Neuronal stem cell (in vitro differentiated cells): ENCODE data around the gene CDCP2.

Experiments used
- DNase-seq: peaks from one replicate; pipeline ENCODE4 v3.0.0-alpha.2; 2013; ENCODE audit warnings: low spot score
- H2AFZ ChIP-seq: one replicate; pipeline ENCODE4 v1.6.1; 2013; ENCODE audit warnings: mild to moderate bottlenecking, low read length, inconsistent platforms
- H2AK5ac ChIP-seq: 2 replicates; pipeline ENCODE4 v1.6.1; 2013; ENCODE audit warnings: low read depth, mild to moderate bottlenecking, inconsistent platforms, low read length, moderate library complexity, mixed read lengths
- H2BK120ac ChIP-seq: 2 replicates; pipeline ENCODE4 v1.6.1; 2013; ENCODE audit warnings: low read depth, mild to moderate bottlenecking, inconsistent platforms, low read length, moderate library complexity, mixed read lengths
- H2BK12ac ChIP-seq: one replicate; pipeline ENCODE4 v1.6.1; 2013; ENCODE audit warnings: low read length, inconsistent platforms
- H2BK15ac ChIP-seq: 2 replicates; pipeline ENCODE4 v1.6.1; 2013; ENCODE audit warnings: mild to moderate bottlenecking, low read length, inconsistent platforms, mixed read lengths
- H2BK5ac ChIP-seq: one replicate; pipeline ENCODE4 v1.6.1; 2013; ENCODE audit warnings: inconsistent platforms, mild to moderate bottlenecking, low read length, moderate library complexity
- H3K14ac ChIP-seq: one replicate; pipeline ENCODE4 v1.6.1; 2013; ENCODE audit warnings: low read length, inconsistent platforms
- H3K18ac ChIP-seq: 2 replicates; pipeline ENCODE4 v1.6.1; 2013; ENCODE audit warnings: low read length, inconsistent platforms
- H3K23ac ChIP-seq: 2 replicates; pipeline ENCODE4 v1.6.1; 2013; ENCODE audit warnings: low read depth, mild to moderate bottlenecking, mixed read lengths, low read length, inconsistent platforms; ENCODE audit not compliant: poor library complexity
- H3K27ac ChIP-seq: replicated peaks from 3 replicates; pipeline ENCODE4 v1.5.1; 2013; ENCODE audit warnings: low read length, inconsistent platforms
- H3K27me3 ChIP-seq, 3 experiments: 2 replicates each; pipeline ENCODE4 v1.6.1; 2013; ENCODE audit warnings: low read length in 3 of 3, mild to moderate bottlenecking in 2 of 3, inconsistent platforms in 1 of 3, low read depth in 1 of 3, mixed read lengths in 1 of 3, moderate library complexity in 1 of 3; ENCODE audit not compliant: control insufficient read depth in 3 of 3, insufficient read depth in 3 of 3
- H3K36me3 ChIP-seq, 2 donors: replicated peaks in 1 of 2; 2 replicates each; pipeline ENCODE4 v1.6.1; 2013; ENCODE audit warnings: low read length in 2 of 2; ENCODE audit not compliant: control insufficient read depth in 2 of 2, insufficient read depth in 2 of 2
- H3K4ac ChIP-seq: 2 replicates; pipeline ENCODE4 v1.6.1; 2013; ENCODE audit warnings: inconsistent platforms, mild to moderate bottlenecking, low read length, moderate library complexity
- H3K4me1 ChIP-seq, 2 donors: 1 replicate in 1 of 2; 2 replicates in 1 of 2; pipeline ENCODE4 v1.6.1; 2013; ENCODE audit warnings: low read length in 2 of 2, low read depth in 1 of 2; ENCODE audit not compliant: control insufficient read depth in 2 of 2, insufficient read depth in 1 of 2
- H3K4me2 ChIP-seq: one replicate; pipeline ENCODE4 v1.6.1; 2013; ENCODE audit warnings: mild to moderate bottlenecking, low read length, inconsistent platforms; ENCODE audit not compliant: insufficient read depth, poor library complexity, severe bottlenecking
- H3K4me3 ChIP-seq, 2 donors: 2 replicates each; pipeline ENCODE4 v1.5.1; 2013; ENCODE audit warnings: low read length in 2 of 2, mild to moderate bottlenecking in 2 of 2, inconsistent platforms in 1 of 2, moderate library complexity in 1 of 2
- H3K79me1 ChIP-seq: one replicate; pipeline ENCODE4 v1.6.1; 2013; ENCODE audit warnings: low read depth, mild to moderate bottlenecking, inconsistent platforms, low read length, moderate library complexity
- H3K9ac ChIP-seq: one replicate; pipeline ENCODE4 v1.6.1; 2013; ENCODE audit warnings: mild to moderate bottlenecking, low read depth, low read length, inconsistent platforms; ENCODE audit not compliant: poor library complexity
- H3K9me3 ChIP-seq, 2 donors: replicated peaks in 1 of 2; 2 replicates each; pipeline versions ENCODE3 to v1.6.1; 2013; ENCODE audit warnings: low read length in 2 of 2, mild to moderate bottlenecking in 2 of 2, inconsistent platforms in 1 of 2, low read depth in 1 of 2, mixed read lengths in 1 of 2, moderate library complexity in 1 of 2; ENCODE audit not compliant: control insufficient read depth in 2 of 2, insufficient read depth in 1 of 2
- H4K8ac ChIP-seq: one replicate; pipeline ENCODE4 v1.6.1; 2013; ENCODE audit warnings: low read depth, mild to moderate bottlenecking, inconsistent platforms, low read length, moderate library complexity
- H4K91ac ChIP-seq: one replicate; pipeline ENCODE4 v1.6.1; 2013; ENCODE audit warnings: low read length, low read depth, mild to moderate bottlenecking, inconsistent platforms; ENCODE audit not compliant: poor library complexity
- WGBS, 2 donors: extraction: QIAGEN DNeasy Blood & Tissue Kit; methylation state at CpG; one replicate each; pipeline ENCODE4 v1.1.7; 2013; ENCODE audit warnings: missing lambda C conversion rate in 2 of 2, mixed read lengths in 1 of 2; ENCODE audit not compliant: insufficient read length in 2 of 2, insufficient replicate concordance in 1 of 2; ENCODE audit errors: extremely low coverage in 2 of 2; 5-methylcytosine and 5-hydroxymethylcytosine counted together

The CDCP2 gene

DNA sequence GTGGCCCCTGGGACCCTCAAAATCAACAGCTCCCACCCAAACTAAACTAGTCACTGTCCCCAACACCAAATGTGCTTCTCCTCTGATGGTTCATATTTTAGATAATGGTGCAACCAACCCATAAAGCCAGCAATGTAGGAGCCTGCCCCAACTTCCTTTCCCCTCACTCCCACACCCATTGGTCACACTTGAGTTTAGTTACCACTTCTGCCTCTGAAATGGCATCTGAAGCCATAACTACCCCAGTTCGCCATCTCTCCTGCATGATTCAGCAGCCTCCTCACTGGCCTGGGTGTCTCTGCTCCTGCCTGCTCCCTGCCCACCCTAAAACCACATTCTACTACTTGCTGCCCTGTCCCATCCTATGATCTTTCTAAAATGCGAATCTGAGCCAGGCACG is 3.4 kb upstream of the CDCP2 start:
- Histone ChIP-seq H3K18ac (no peak overlapping the region), H3K4me2 (no peak overlapping the region), H3K9ac (no peak overlapping the region), H2BK120ac (no peak overlapping the region), H3K23ac (no peak overlapping the region), H3K4ac (no peak overlapping the region), H3K4me1 (peaks cover 8 to 10% of the 10 kb centered on the region in 2 donors), H2BK5ac (no peak overlapping the region), H3K4me3 (no peak overlapping the region), H3K27me3 (peaks cover 0 to 6% (median 0%) of the 10 kb centered on the region in 3 experiments), H3K14ac (no peak overlapping the region), H3K79me1 (no peaks in the 10 kb centered on the region), H2BK15ac (no peak overlapping the region), H3K27ac (no peak overlapping the region), H3K9me3 (peaks cover 0 to 2% of the 10 kb centered on the region in 2 donors), H2AFZ (no peak overlapping the region), H2BK12ac (no peak overlapping the region), H4K8ac (no peak overlapping the region), H3K36me3 (no peaks in the 10 kb centered on the region), H4K91ac (no peak overlapping the region), H2AK5ac (no peak overlapping the region)
- DNase-seq, result no peak
- WGBS, 2 donors, result no CpG with 5 or more reads among the region's 3 CpGs

DNA sequence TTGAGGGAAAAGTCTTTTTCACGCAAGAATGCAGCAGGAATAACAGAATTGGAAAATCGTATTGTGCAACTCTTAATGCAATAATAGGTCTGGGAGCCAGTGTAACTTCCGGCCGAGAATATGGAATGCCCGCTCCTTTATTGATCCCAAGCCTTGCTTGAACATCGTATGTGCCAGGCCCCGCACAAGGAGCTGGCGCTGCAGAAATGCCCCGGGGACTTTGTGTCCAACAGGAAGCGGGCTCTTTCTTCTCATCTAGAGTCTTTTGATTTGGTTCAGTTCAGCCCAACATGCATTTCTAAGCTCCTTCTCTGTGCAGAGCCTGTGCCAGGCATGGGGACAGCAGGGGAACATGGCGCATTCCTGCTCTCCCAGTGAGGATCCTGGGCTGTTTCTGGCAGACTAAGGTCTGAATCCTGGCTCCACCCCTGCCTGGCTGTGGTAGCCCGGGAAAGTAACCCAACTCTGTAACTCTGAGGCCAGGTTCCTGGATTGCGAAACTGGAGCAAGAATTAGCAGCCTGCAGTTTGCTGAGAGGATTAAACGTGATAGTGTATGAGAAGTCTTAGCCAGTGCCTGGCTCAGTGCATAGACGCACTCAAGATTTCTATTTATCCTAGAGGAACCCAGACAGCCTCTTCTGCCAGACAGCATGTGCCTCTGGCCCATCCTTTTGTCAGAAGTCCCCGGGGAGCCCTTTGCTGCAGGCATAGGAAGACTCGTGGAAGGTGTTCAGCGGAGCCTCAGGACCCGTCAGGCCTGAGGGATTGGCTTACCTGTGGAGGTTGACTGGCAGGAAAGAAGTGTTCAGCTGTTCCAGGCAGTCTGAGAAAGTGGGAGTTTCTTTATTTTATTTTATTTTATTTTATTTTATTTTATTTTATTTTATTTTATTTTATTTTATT is 987 bp upstream of the CDCP2 start:
- H3K23ac ChIP-seq, result no peak overlapping the region
- DNase-seq, result no peak
- H3K18ac ChIP-seq, result no peak overlapping the region
- H3K79me1 ChIP-seq, result no peaks in the 10 kb centered on the region
- no peak overlapping the region for H2AK5ac ChIP-seq
- no peak overlapping the region for H2BK15ac ChIP-seq
- no peak overlapping the region for H4K91ac ChIP-seq
- no peak overlapping the region for H2BK5ac ChIP-seq
- no peak overlapping the region for H3K9ac ChIP-seq
- no peak overlapping the region for H3K14ac ChIP-seq
- no peak overlapping the region for H2BK12ac ChIP-seq
- peaks cover 0 to 4% of the 10 kb centered on the region in 2 donors for H3K9me3 ChIP-seq
- H4K8ac ChIP-seq, result no peak overlapping the region
- H3K4ac ChIP-seq, result no peak overlapping the region
- H3K4me3 ChIP-seq, result no peak overlapping the region
- H3K27me3 ChIP-seq, result peaks cover 0 to 6% (median 0%) of the 10 kb centered on the region in 3 experiments
- WGBS, 2 donors, result no CpG with 5 or more reads among the region's 19 CpGs
- H3K27ac ChIP-seq, result no peak overlapping the region
- H3K4me2 ChIP-seq, result no peak overlapping the region
- no peaks in the 10 kb centered on the region for H3K36me3 ChIP-seq
- H2AFZ ChIP-seq, result peak overlapping the region; percentile 64
- no peak overlapping the region for H2BK120ac ChIP-seq
- peaks cover 7 to 13% of the 10 kb centered on the region in 2 donors for H3K4me1 ChIP-seq

DNA sequence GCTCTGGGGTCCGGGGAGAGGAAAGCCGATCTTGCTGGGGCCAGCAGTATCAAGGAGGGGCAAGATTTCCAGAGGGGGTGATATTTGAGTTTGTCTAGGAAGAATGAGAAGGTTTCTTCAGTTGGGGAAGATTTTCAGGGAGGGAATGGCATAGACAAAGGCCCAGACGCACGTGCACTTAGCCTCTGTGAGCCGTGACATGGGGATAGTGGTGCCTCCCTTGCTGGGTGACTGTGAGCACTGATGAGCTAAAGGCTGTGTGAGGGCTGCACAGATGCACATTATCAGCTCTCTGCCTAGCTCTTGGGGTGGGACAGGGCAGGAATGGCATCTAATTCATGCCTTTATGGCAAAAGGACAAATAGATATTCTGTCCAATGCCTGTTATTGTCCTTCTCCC is 1.8 kb downstream of the CDCP2 start:
- Histone ChIP-seq H3K18ac (no peak overlapping the region), H2BK15ac (no peak overlapping the region), H2BK12ac (no peak overlapping the region), H3K4ac (no peak overlapping the region), H2BK120ac (no peak overlapping the region), H3K23ac (no peak overlapping the region), H3K27me3 (no peaks in the 10 kb centered on the region), H3K79me1 (no peaks in the 10 kb centered on the region), H2BK5ac (no peak overlapping the region), H2AFZ (peak overlapping the region; percentile 78), H4K91ac (no peak overlapping the region), H3K9me3 (peaks cover 0 to 2% of the 10 kb centered on the region in 2 donors), H3K9ac (no peak overlapping the region), H3K14ac (no peak overlapping the region), H3K4me1 (peaks cover 7 to 13% of the 10 kb centered on the region in 2 donors), H2AK5ac (no peak overlapping the region), H3K4me3 (no peak overlapping the region), H4K8ac (no peak overlapping the region), H3K4me2 (no peak overlapping the region), H3K36me3 (no peaks in the 10 kb centered on the region), H3K27ac (no peak overlapping the region)
- no CpG with 5 or more reads among the region's 5 CpGs for WGBS, 2 donors
- DNase-seq, result no peak

DNA sequence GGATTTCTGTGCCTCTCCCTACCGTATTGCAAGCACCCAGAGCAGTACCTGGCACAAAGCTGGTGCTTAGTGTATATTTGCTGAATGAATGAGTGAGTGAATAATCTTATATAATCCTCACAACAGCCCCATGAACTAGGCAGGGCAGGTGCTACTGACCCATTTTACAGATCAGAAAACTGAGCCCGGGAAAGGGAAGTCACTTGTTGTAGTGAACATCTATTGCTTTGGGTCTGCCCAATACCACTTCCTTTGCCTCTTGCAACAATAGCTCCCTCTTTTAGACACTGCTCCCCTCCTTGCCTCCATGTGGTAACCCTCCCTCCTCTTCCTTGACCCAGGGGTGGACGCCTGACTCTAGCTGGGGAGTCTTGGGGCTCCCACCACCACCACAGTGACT is 3.1 kb downstream of the CDCP2 start:
- no CpG with 5 or more reads among the region's 3 CpGs for WGBS, 2 donors
- DNase-seq, result no peak
- H3K9ac ChIP-seq, result no peak overlapping the region
- no peak overlapping the region for H4K8ac ChIP-seq
- H3K4ac ChIP-seq, result no peak overlapping the region
- H3K23ac ChIP-seq, result no peak overlapping the region
- no peak overlapping the region for H2AK5ac ChIP-seq
- no peak overlapping the region for H2BK120ac ChIP-seq
- H2BK12ac ChIP-seq, result no peak overlapping the region
- H3K79me1 ChIP-seq, result no peaks in the 10 kb centered on the region
- H3K4me2 ChIP-seq, result no peak overlapping the region
- peaks cover 0 to 2% of the 10 kb centered on the region in 2 donors for H3K9me3 ChIP-seq
- H2BK5ac ChIP-seq, result no peak overlapping the region
- H3K18ac ChIP-seq, result no peak overlapping the region
- no peak overlapping the region for H3K14ac ChIP-seq
- no peak overlapping the region for H3K27ac ChIP-seq
- H2AFZ ChIP-seq, result no peak overlapping the region
- H2BK15ac ChIP-seq, result no peak overlapping the region
- H3K36me3 ChIP-seq, result no peaks in the 10 kb centered on the region
- H3K4me3 ChIP-seq, result no peak overlapping the region
- peaks cover 7 to 13% of the 10 kb centered on the region in 2 donors for H3K4me1 ChIP-seq
- no peaks in the 10 kb centered on the region for H3K27me3 ChIP-seq
- H4K91ac ChIP-seq, result no peak overlapping the region
